ENCODE measurements around the gene UBE2D2. TPM values are rescaled to one million over a fixed set of nuclear protein-coding genes. Genes with fewer than 3 reads are reported as not detected.

UBE2D2 gene
- 69.2 and 122 TPM in 2 replicates for total RNA-seq

DNA sequence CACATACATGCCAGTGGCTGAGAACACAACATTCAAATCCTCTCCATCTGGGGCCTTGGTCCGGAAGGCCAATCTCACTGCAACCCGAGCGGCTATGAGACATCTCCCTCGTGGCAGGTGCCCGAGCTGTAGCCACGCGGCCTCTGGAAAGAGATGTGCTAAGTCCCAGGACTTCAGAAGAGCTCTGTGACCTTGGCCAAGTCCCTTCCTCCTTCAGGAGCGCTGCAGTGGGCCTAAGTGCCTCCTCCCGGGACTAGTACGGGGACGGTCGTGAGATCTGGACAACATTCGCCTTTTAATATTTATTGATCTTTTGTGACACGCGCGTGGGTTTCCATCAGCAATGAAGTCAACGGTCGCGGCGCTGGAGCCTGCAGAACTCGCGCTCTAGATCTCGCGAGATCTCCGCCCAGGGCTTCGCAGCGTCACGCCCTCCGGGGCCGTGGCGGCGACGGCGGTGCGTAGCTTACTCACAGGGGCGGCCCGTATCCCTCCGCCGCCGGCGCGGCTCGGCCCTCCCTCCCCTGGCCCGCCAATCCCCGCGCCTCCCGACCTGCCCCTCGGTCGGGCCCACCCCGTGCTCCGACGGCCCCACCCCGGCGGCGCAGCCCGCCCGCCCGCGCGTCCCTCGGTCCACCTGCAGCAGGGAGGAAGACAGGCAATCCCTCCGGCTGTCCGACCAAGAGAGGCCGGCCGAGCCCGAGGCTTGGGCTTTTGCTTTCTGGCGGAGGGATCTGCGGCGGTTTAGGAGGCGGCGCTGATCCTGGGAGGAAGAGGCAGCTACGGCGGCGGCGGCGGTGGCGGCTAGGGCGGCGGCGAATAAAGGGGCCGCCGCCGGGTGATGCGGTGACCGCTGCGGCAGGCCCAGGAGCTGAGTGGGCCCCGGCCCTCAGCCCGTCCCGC lies at the start of gene UBE2D2:
UBE2D2 (plus strand) TSS at position 588 of the 903 bp plus-strand sequence. CDS start 453 bp downstream, outside the sequence.

DNA sequence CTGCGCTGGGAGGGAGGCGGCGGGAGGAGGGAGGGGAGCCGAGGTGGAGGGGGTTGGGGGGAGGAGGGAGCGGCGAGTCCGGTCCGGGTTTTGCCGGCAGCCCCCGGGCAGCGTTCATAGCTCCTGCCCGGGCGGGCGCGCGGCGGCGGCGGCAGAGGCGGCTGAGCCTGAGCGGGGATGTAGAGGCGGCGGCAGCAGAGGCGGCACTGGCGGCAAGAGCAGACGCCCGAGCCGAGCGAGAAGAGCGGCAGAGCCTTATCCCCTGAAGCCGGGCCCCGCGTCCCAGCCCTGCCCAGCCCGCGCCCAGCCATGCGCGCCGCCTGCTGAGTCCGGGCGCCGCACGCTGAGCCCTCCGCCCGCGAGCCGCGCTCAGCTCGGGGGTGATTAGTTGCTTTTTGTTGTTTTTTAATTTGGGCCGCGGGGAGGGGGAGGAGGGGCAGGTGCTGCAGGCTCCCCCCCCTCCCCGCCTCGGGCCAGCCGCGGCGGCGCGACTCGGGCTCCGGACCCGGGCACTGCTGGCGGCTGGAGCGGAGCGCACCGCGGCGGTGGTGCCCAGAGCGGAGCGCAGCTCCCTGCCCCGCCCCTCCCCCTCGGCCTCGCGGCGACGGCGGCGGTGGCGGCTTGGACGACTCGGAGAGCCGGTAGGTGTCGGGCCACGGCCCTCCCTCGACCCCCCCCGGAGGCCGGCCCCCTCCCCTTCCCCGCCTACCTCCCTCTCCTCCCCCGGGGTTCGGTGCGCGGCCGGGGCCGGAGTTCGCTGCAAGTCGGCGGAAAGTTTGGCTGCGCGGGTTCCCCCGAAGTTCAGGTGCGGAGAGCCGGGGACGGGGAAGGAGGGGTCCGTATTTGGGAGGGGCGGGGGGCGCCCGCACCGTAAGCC lies 87.3 kb downstream of the UBE2D2 start, which contains the start of gene CXXC5:
CXXC5 (plus strand) TSS at position 145 of the 877 bp plus-strand sequence. CDS start 32,175 bp downstream, outside the sequence.

Other genes starting within 250 kb of the UBE2D2 start
- gene PAIP2, start 219.5 kb upstream of the UBE2D2 start, total RNA-seq, result 53.4 and 88.9 TPM in 2 replicates
- gene SLC23A1, start 178.0 kb upstream of the UBE2D2 start, total RNA-seq, result not detected in 2 replicates
- gene MZB1, start 171.4 kb upstream of the UBE2D2 start, total RNA-seq, result not detected in 2 replicates
- gene PROB1, start 166.2 kb upstream of the UBE2D2 start, total RNA-seq, result 3.8 and 5.6 TPM in 2 replicates
- 3.0 and 3.5 TPM in 2 replicates for gene SPATA24, start 157.2 kb upstream of the UBE2D2 start, total RNA-seq
- 6.7 and 7.8 TPM in 2 replicates for gene DNAJC18, start 121.8 kb upstream of the UBE2D2 start, total RNA-seq
- 0.80 and 1.3 TPM in 2 replicates for gene ECSCR, start 98.6 kb upstream of the UBE2D2 start, total RNA-seq
- not detected in 2 replicates for gene SMIM33, start 90.3 kb upstream of the UBE2D2 start, total RNA-seq
- gene STING1, start 78.6 kb upstream of the UBE2D2 start, total RNA-seq, result 45.4 and 64.8 TPM in 2 replicates
- gene CXXC5, start 87.0 kb downstream of the UBE2D2 start, total RNA-seq, result 20.5 and 21.9 TPM in 2 replicates
- not detected in 2 replicates for gene PSD2, start 234.5 kb downstream of the UBE2D2 start, total RNA-seq

Measured in epithelial cell of alveolus of lung (primary cell).